H9 (cell line): ENCODE measurements around the gene C1QTNF3. TPM values are rescaled to one million over a fixed set of nuclear protein-coding genes. Genes with fewer than 3 reads are reported as not detected.

Experiments
- DNase-seq: peaks from one replicate; pipeline ENCODE4 v3.0.0-alpha.2; 2017
- H2AFZ ChIP-seq: one replicate; pipeline ENCODE4 v1.6.1; 2013; ENCODE audit warnings: mild to moderate bottlenecking, low read length, control low read depth, moderate library complexity
- H2AK5ac ChIP-seq: 2 replicates; pipeline ENCODE4 v1.6.1; 2013; ENCODE audit warnings: low read length, control low read depth, mixed read lengths; ENCODE audit not compliant: insufficient read length
- H2BK120ac ChIP-seq: one replicate; pipeline ENCODE4 v1.6.1; 2013; ENCODE audit warnings: low read depth, mild to moderate bottlenecking, low read length, control low read depth, inconsistent platforms; ENCODE audit not compliant: poor library complexity, severe bottlenecking
- H2BK12ac ChIP-seq: 2 replicates; pipeline ENCODE4 v1.6.1; 2013; ENCODE audit warnings: low read length, control low read depth, mixed read lengths, low read depth; ENCODE audit not compliant: insufficient read length
- H2BK15ac ChIP-seq: 2 replicates; pipeline ENCODE4 v1.6.1; 2013; ENCODE audit warnings: low read depth, low read length, control low read depth
- H2BK20ac ChIP-seq: one replicate; pipeline ENCODE4 v1.6.1; 2013; ENCODE audit warnings: low read depth, mild to moderate bottlenecking, low read length, control low read depth, inconsistent platforms; ENCODE audit not compliant: poor library complexity, severe bottlenecking
- H2BK5ac ChIP-seq: 2 replicates; pipeline ENCODE4 v1.6.1; 2013; ENCODE audit warnings: low read length, control low read depth, mixed read lengths; ENCODE audit not compliant: insufficient read length
- H3K14ac ChIP-seq: 2 replicates; pipeline ENCODE4 v1.6.1; 2013; ENCODE audit warnings: low read length, control low read depth; ENCODE audit not compliant: insufficient read depth
- H3K18ac ChIP-seq: 2 replicates; pipeline ENCODE4 v1.6.1; 2013; ENCODE audit warnings: low read depth, mild to moderate bottlenecking, mixed read lengths, low read length, control low read depth; ENCODE audit not compliant: insufficient read length
- H3K23ac ChIP-seq: 2 replicates; pipeline ENCODE4 v1.6.1; 2013; ENCODE audit warnings: low read length, control low read depth, mixed read lengths, low read depth; ENCODE audit not compliant: insufficient read length
- H3K23me2 ChIP-seq: 2 replicates; pipeline ENCODE4 v1.6.1; 2013; ENCODE audit warnings: low read depth, mild to moderate bottlenecking, mixed read lengths, low read length, control low read depth; ENCODE audit not compliant: insufficient read length, poor library complexity, severe bottlenecking
- H3K27ac ChIP-seq: 2 replicates; pipeline ENCODE4 v1.5.1; 2013; ENCODE audit warnings: low read length, control low read depth, mixed read lengths, low read depth; ENCODE audit not compliant: insufficient read length
- H3K27me3 ChIP-seq: 2 replicates; pipeline ENCODE4 v1.6.1; 2013; ENCODE audit warnings: low read length, control low read depth, inconsistent platforms; ENCODE audit not compliant: insufficient read depth
- H3K4ac ChIP-seq: 2 replicates; pipeline ENCODE4 v1.6.1; 2013; ENCODE audit warnings: low read depth, mild to moderate bottlenecking, control low read depth, inconsistent platforms, low read length, moderate library complexity
- H3K4me1 ChIP-seq: 2 replicates; pipeline ENCODE4 v1.6.1; 2013; ENCODE audit warnings: low read length, control low read depth, inconsistent platforms; ENCODE audit not compliant: insufficient read depth
- H3K4me2 ChIP-seq: 2 replicates; pipeline ENCODE4 v1.6.1; 2013; ENCODE audit warnings: low read length, control low read depth, mixed read lengths; ENCODE audit not compliant: insufficient read length, insufficient read depth
- H3K56ac ChIP-seq: 2 replicates; pipeline ENCODE4 v1.6.1; 2013; ENCODE audit warnings: low read depth, mild to moderate bottlenecking, mixed read lengths, low read length, control low read depth; ENCODE audit not compliant: insufficient read length
- H3K79me1 ChIP-seq: 2 replicates; pipeline ENCODE4 v1.6.1; 2013; ENCODE audit warnings: low read depth, mild to moderate bottlenecking, moderate library complexity, low read length, control low read depth, inconsistent platforms; ENCODE audit not compliant: insufficient read depth, poor library complexity, severe bottlenecking
- H3K79me2 ChIP-seq: 2 replicates; pipeline ENCODE4 v1.6.1; 2013; ENCODE audit warnings: low read length, control low read depth, inconsistent platforms; ENCODE audit not compliant: insufficient read depth
- H3K9ac ChIP-seq: 2 replicates; pipeline ENCODE4 v1.6.1; 2013; ENCODE audit warnings: low read length, control low read depth, mixed read lengths; ENCODE audit not compliant: insufficient read length; ENCODE audit errors: extremely low read depth
- H3K9me3 ChIP-seq: one replicate; pipeline ENCODE4 v1.6.1; 2013; ENCODE audit warnings: low read depth, low read length, inconsistent platforms; ENCODE audit not compliant: control insufficient read depth
- H3T11ph ChIP-seq: one replicate; pipeline ENCODE4 v1.6.1; 2013; ENCODE audit warnings: mild to moderate bottlenecking, low read length, control low read depth, inconsistent platforms
- H4K20me1 ChIP-seq: one replicate; pipeline ENCODE4 v1.6.1; 2013; ENCODE audit not compliant: control insufficient read depth, insufficient read length, insufficient read depth
- H4K5ac ChIP-seq: 2 replicates; pipeline ENCODE4 v1.6.1; 2013; ENCODE audit warnings: low read depth, mild to moderate bottlenecking, mixed read lengths, low read length, control low read depth; ENCODE audit not compliant: insufficient read length
- H4K8ac ChIP-seq: replicated peaks from 2 replicates; pipeline ENCODE4 v1.6.1; 2013; ENCODE audit warnings: low read length, control low read depth, mixed read lengths, low read depth; ENCODE audit not compliant: insufficient read length
- H4K91ac ChIP-seq: 2 replicates; pipeline ENCODE4 v1.6.1; 2013; ENCODE audit warnings: low read depth, mild to moderate bottlenecking, moderate library complexity, mixed read lengths, low read length, control low read depth; ENCODE audit not compliant: insufficient read length
- H3K27ac Mint-ChIP-seq, 3 experiments: 2 replicates in 2 of 3; 3 replicates in 1 of 3; pipeline ENCODE4 v1.8.0; 2020 to 2021; ENCODE audit warnings: mixed read lengths in 3 of 3, mild to moderate bottlenecking in 1 of 3, moderate library complexity in 1 of 3
- H3K27me3 Mint-ChIP-seq: 2 replicates; pipeline ENCODE4 v1.8.0; 2021; ENCODE audit warnings: low read depth, mild to moderate bottlenecking, moderate library complexity, mixed read lengths
- H3K36me3 Mint-ChIP-seq, 3 experiments: 2 replicates in 2 of 3; 3 replicates in 1 of 3; pipeline ENCODE4 v1.8.0; 2020 to 2021; ENCODE audit warnings: low read depth in 3 of 3, mixed read lengths in 3 of 3; ENCODE audit not compliant: insufficient read depth in 1 of 3
- H3K4me1 Mint-ChIP-seq, 2 experiments: 2 replicates each; pipeline ENCODE4 v1.8.0; 2020; ENCODE audit warnings: mixed read lengths in 2 of 2
- H3K4me3 Mint-ChIP-seq, 2 experiments: 2 replicates in 1 of 2; 3 replicates in 1 of 2; pipeline ENCODE4 v1.8.0; 2020 to 2021; ENCODE audit warnings: mild to moderate bottlenecking in 2 of 2, mixed read lengths in 2 of 2, moderate library complexity in 1 of 2
- H3K9me3 Mint-ChIP-seq, 2 experiments: 2 replicates in 1 of 2; 3 replicates in 1 of 2; pipeline ENCODE4 v1.8.0; 2020; ENCODE audit warnings: mild to moderate bottlenecking in 2 of 2, mixed read lengths in 2 of 2, moderate library complexity in 1 of 2
- WGBS: extraction: QIAGEN DNeasy Blood & Tissue Kit; methylation state at CpG from one replicate; pipeline ENCODE4 v1.1.7; 2013; ENCODE audit warnings: missing lambda C conversion rate, low lambda C conversion rate, mixed read lengths; ENCODE audit not compliant: insufficient read length; ENCODE audit errors: extremely low coverage; 5-methylcytosine and 5-hydroxymethylcytosine counted together
- total RNA-seq: library from RNA; stranded (reverse); gene quantifications from 2 replicates; pipeline ENCODE4 v1.2.1, GENCODE V29; 2021
- TF ChIP-seq, protein P1 (sequence below): fragments of 200-600 bp; sonication (generic); conservative IDR thresholded peaks from 3 replicates; pipeline ENCODE4 v1.8.0; 2021; ENCODE audit warnings: antibody characterized with exemption, mild to moderate bottlenecking

C1QTNF3 gene
- total RNA-seq, 1 experiment from 2014 or later, result 1.1 TPM

DNA sequence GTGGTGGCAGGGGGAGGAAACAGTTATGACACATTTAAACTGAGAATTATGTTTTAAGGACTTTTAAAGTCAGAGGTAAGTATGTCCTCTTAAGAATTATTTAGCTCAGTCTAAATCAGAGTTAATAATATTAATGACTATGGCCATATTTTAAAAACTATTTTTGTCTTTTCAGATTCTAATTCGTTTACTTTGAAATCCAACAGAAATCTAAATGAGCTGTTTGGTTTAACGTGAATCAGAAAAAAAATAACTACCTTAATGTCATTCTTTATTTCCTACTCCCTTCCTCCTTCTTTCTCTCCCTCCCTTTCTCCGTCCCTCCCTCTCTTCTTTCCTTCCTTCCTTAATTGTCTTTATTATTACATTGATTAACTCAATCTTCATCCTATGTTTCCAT is 14.7 kb downstream of the C1QTNF3 start:
- Histone ChIP-seq H4K8ac (no peak overlapping the region), H3K56ac (no peak overlapping the region), H4K5ac (no peak overlapping the region), H3K23ac (no peak overlapping the region), H3K9me3 (no peaks in the 10 kb centered on the region), H3K4me2 (no peak overlapping the region), H2BK15ac (no peak overlapping the region), H3K14ac (no peak overlapping the region), H3T11ph (no peak overlapping the region), H2AK5ac (no peak overlapping the region), H3K79me1 (no peaks in the 10 kb centered on the region), H3K4ac (no peak overlapping the region), H3K4me1 (no peaks in the 10 kb centered on the region; the same call in 1 of the 2 replicates), H3K27ac (no peak overlapping the region), H2BK20ac (no peak overlapping the region), H2BK120ac (no peak overlapping the region), H2BK5ac (no peak overlapping the region), H4K20me1 (no peaks in the 10 kb centered on the region), H2BK12ac (no peak overlapping the region), H3K9ac (no peak overlapping the region), H2AFZ (no peak overlapping the region), H3K18ac (no peak overlapping the region), H3K23me2 (no peaks in the 10 kb centered on the region), H3K27me3 (no peaks in the 10 kb centered on the region), H4K91ac (no peak overlapping the region), H3K79me2 (no peaks in the 10 kb centered on the region)
- no peak for DNase-seq
- TF ChIP-seq, protein P1, sequence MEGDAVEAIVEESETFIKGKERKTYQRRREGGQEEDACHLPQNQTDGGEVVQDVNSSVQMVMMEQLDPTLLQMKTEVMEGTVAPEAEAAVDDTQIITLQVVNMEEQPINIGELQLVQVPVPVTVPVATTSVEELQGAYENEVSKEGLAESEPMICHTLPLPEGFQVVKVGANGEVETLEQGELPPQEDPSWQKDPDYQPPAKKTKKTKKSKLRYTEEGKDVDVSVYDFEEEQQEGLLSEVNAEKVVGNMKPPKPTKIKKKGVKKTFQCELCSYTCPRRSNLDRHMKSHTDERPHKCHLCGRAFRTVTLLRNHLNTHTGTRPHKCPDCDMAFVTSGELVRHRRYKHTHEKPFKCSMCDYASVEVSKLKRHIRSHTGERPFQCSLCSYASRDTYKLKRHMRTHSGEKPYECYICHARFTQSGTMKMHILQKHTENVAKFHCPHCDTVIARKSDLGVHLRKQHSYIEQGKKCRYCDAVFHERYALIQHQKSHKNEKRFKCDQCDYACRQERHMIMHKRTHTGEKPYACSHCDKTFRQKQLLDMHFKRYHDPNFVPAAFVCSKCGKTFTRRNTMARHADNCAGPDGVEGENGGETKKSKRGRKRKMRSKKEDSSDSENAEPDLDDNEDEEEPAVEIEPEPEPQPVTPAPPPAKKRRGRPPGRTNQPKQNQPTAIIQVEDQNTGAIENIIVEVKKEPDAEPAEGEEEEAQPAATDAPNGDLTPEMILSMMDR, result no peak
- no peaks in the 10 kb centered on the region for H3K9me3 Mint-ChIP-seq
- H3K36me3 Mint-ChIP-seq, result no peaks in the 10 kb centered on the region
- peaks cover 3% of the 10 kb centered on the region in 2 experiments; a peak in 1 of 4 replicates for H3K4me1 Mint-ChIP-seq
- H3K27me3 Mint-ChIP-seq, result no peaks in the 10 kb centered on the region
- 93% methylated on average over 1 of the region's 3 CpGs for WGBS
- no peak overlapping the region for H3K27ac Mint-ChIP-seq
- H3K4me3 Mint-ChIP-seq, result no peak overlapping the region
